ENCODE results near the gene U2AF1L4.

DNA sequence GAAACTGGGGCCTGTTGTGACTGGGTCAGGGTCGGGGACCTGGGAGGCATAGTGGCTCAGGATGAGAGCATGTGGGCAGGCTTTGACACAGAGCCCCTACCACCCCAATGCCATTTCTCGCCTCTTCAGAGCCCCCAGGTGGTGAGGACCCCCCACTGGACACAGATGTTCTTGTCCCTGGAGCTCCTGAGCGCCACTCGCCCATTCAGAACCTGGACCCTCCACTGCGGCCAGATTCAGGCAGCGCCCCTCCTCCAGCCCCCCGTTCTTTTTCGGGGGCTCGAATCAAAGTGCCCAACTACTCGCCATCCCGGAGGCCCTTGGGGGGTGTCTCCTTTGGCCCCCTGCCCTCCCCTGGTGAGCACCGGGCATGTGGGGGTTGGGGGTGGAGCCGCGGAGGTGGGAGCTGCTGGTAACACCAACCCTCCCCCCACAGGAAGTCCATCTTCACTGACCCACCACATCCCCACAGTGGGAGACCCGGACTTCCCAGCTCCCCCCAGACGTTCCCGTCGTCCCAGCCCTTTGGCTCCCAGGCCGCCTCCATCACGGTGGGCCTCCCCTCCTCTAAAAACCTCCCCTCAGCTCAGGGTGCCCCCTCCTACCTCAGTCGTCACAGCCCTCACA is 13.3 kb downstream of the U2AF1L4 start:
- TF ChIP-seq ARNTL (CRISPR knock-in tag; IDR thresholded peaks at IDR 0.05; ENCODE audit: borderline replicate concordance, low read depth), result no peak
- TF ChIP-seq, protein P1, sequence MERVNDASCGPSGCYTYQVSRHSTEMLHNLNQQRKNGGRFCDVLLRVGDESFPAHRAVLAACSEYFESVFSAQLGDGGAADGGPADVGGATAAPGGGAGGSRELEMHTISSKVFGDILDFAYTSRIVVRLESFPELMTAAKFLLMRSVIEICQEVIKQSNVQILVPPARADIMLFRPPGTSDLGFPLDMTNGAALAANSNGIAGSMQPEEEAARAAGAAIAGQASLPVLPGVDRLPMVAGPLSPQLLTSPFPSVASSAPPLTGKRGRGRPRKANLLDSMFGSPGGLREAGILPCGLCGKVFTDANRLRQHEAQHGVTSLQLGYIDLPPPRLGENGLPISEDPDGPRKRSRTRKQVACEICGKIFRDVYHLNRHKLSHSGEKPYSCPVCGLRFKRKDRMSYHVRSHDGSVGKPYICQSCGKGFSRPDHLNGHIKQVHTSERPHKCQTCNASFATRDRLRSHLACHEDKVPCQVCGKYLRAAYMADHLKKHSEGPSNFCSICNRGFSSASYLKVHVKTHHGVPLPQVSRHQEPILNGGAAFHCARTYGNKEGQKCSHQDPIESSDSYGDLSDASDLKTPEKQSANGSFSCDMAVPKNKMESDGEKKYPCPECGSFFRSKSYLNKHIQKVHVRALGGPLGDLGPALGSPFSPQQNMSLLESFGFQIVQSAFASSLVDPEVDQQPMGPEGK (CRISPR knock-in tag; IDR thresholded peaks at IDR 0.05; ENCODE audit: borderline replicate concordance), result no peak
- TF ChIP-seq BACH2 (CRISPR knock-in tag; IDR thresholded peaks at IDR 0.05; ENCODE audit: borderline replicate concordance), result no peak
- no peak for TF ChIP-seq RARB (CRISPR knock-in tag; IDR thresholded peaks at IDR 0.05)
- TF ChIP-seq, protein P2, sequence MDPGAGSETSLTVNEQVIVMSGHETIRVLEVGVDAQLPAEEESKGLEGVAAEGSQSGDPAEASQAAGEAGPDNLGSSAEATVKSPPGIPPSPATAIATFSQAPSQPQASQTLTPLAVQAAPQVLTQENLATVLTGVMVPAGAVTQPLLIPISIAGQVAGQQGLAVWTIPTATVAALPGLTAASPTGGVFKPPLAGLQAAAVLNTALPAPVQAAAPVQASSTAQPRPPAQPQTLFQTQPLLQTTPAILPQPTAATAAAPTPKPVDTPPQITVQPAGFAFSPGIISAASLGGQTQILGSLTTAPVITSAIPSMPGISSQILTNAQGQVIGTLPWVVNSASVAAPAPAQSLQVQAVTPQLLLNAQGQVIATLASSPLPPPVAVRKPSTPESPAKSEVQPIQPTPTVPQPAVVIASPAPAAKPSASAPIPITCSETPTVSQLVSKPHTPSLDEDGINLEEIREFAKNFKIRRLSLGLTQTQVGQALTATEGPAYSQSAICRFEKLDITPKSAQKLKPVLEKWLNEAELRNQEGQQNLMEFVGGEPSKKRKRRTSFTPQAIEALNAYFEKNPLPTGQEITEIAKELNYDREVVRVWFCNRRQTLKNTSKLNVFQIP (CRISPR knock-in tag; IDR thresholded peaks at IDR 0.05; ENCODE audit: borderline replicate concordance, low read depth), result no peak
- TF ChIP-seq, protein P3, sequence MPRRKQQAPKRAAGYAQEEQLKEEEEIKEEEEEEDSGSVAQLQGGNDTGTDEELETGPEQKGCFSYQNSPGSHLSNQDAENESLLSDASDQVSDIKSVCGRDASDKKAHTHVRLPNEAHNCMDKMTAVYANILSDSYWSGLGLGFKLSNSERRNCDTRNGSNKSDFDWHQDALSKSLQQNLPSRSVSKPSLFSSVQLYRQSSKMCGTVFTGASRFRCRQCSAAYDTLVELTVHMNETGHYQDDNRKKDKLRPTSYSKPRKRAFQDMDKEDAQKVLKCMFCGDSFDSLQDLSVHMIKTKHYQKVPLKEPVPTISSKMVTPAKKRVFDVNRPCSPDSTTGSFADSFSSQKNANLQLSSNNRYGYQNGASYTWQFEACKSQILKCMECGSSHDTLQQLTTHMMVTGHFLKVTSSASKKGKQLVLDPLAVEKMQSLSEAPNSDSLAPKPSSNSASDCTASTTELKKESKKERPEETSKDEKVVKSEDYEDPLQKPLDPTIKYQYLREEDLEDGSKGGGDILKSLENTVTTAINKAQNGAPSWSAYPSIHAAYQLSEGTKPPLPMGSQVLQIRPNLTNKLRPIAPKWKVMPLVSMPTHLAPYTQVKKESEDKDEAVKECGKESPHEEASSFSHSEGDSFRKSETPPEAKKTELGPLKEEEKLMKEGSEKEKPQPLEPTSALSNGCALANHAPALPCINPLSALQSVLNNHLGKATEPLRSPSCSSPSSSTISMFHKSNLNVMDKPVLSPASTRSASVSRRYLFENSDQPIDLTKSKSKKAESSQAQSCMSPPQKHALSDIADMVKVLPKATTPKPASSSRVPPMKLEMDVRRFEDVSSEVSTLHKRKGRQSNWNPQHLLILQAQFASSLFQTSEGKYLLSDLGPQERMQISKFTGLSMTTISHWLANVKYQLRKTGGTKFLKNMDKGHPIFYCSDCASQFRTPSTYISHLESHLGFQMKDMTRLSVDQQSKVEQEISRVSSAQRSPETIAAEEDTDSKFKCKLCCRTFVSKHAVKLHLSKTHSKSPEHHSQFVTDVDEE (CRISPR knock-in tag; IDR thresholded peaks at IDR 0.05), result no peak
- no peak for TF ChIP-seq SNAI2 (CRISPR knock-in tag; IDR thresholded peaks at IDR 0.05)
- TF ChIP-seq, protein P4, sequence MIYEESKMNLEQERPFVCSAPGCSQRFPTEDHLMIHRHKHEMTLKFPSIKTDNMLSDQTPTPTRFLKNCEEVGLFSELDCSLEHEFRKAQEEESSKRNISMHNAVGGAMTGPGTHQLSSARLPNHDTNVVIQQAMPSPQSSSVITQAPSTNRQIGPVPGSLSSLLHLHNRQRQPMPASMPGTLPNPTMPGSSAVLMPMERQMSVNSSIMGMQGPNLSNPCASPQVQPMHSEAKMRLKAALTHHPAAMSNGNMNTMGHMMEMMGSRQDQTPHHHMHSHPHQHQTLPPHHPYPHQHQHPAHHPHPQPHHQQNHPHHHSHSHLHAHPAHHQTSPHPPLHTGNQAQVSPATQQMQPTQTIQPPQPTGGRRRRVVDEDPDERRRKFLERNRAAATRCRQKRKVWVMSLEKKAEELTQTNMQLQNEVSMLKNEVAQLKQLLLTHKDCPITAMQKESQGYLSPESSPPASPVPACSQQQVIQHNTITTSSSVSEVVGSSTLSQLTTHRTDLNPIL (CRISPR knock-in tag; IDR thresholded peaks at IDR 0.05; ENCODE audit: low read depth), result no peak
- TF ChIP-seq TCF4 (CRISPR knock-in tag; IDR thresholded peaks at IDR 0.05; ENCODE audit: borderline replicate concordance), result no peak
- no peak for TF ChIP-seq ZNF8 (CRISPR knock-in tag; IDR thresholded peaks at IDR 0.05)
